GM21526 (cell line): ENCODE results near the gene ILF2.
A peak's percentile ranks its signal among the peaks of the same experiment; 100 is the strongest.
"Not testable (repeated sequence)": the region's sequence is repeated elsewhere in the genome, so short reads cannot be mapped to it uniquely, and the experiment has no call there.

Source experiments
- ATAC-seq: cut with Tn5 transposase; IDR thresholded peaks from one replicate; pipeline ENCODE4 v1.9.1; 2021; ENCODE audit warnings: moderate library complexity; ENCODE audit not compliant: unreplicated experiment, low FRiP score

ILF2 gene

DNA sequence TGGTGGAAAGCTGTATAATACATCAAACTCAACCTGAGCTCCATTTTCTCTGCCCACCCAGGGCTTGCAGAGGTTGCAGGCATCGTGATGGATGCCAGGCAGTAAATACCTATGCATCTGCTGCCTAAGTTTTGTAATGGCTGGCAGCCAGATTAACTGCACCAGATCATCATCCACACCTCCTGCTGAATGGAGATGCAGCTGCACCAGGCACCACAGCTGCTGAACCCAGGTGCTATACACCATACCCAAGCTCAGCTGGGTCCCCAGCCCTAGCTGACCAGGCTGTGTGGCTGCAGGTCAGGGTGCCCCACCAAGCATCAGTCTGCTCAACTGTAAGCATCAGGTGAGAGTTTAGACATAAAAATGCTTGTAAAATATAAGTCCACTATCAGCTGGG lies 19.0 kb downstream of the ILF2 start:
- ATAC-seq, result no peak

DNA sequence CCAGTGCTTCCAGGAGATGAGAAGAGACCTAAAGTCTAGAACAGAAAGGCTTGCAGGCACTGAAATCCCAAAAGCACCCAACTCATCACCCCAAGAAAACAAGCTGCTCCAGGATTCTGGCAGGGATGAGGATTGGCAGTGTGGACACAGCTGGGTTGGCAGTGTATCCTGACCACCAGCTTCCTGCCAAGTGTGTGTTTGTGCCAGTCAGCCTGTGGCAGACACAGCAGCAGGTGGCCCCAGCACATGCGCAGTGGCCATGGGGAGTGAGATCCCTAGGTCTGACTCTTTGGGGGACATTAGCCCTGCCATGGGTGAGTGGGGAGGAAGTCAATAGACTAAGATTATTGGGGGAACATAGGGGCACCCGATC lies 20.9 kb downstream of the ILF2 start:
- ATAC-seq, result no peak

DNA sequence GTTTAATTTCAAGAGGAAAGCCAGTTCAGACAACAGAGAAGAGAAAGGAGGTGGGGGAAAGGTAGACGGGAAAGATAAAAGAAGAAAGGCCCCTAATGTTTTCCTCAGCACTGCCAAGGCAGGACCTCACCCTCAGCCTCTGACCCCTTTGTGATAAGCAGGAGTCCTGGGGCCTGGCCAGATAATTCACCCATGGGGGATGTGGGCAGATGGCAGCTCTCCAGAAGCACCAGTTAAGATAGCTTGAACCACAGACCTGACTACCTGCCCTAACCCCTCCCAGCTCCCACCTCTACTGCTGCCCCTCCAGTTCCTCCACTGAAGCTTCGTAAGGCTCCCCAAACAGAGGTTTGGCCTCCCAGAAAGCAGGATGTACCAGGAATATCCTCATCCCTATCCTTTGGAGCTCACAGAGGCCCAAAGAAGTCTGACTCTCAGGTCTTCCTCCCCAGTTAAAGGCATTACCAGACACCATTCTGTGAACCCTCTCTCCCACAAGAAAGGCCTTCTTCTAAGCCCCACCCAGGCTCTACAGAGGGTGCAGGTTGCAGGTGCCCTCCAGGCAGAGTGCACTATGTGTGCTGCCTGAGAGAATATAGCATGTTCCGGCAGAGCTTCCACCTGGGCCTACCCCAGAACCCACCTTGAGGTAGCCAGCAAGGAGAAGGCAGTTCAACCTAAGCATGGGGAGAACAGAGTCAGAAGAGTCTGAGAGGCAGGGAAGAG lies 21.5 kb downstream of the ILF2 start:
- no peak for ATAC-seq

DNA sequence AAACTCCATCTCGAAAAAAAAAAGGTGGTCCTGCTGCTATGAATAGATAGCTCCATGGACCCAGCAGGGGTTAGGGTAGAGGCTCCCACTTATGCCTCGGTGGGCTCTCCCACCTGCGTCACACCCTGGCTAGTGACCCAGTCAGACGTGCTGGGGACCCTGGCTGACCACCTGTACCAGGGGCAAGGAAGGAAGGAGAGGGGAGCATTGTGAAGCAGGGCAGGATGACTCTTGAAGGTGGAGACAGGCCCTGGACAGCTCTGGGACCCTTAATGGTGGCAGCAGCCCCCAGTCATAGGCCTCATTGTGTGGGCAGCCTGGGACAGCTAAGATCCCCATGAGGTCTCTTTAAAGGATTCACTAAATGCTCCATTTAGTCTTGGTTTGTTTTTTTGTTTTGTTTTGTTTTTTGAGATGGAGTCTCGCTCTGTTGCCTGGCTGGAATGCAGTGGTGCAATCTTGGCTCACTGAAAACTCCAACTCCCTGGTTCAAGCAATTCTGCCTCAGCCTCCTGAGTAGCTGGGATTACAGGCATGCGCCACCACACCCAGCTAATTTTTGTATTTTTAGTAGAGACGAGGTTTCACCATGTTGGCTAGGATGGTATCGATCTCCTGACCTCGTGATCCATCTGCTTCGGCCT lies 22.7 kb downstream of the ILF2 start:
- ATAC-seq, result no peak

DNA sequence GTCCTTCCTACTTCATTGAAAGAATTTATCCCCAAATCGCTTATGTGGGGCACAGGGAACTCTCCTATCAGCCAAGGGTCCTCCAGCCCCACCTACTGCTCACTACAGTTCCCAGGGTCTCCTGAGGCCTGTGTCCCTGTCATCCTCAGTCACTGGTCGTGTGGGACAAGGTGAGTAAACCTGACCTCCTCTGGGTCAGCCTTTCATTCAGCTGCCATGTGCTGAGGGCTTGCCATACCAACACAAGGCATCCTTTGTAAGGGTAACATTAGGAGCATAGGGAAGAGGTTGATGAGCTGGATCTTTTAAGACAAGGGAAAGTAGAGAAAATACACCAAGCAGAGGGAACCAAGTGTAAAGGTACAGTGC lies 23.5 kb downstream of the ILF2 start:
- no peak for ATAC-seq

DNA sequence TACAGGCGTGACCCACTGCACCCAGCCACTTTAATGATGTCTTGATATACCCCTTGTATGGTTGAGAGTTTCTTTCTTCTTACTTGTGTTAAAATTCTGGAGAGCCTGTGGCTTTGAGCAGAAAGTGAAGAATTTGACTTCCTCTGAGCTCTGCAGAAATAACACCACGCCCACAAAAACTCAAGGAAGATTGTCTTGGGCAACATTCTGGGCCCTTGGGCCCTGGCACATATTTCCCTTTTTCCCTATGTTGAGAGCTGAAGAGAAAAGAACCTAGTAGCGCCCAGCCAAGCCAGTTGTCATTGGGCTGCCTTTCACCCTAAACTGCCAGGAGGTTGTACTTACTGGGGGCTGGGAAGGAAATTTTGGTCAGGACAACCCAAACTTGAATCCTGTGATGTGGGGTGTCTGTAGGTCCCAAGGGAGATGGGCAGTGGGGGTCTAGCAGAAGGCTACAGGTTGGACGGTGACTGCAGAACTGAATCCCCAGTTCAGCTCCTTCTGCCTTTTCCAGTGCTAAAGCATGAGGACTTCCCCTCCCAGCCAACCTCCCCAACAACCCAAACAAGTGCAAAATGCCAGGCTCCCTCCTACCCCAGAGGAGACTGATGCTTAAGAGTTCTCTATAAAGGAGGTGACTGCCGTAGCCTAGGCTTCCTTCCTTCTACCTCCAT lies 24.0 kb downstream of the ILF2 start:
- no peak for ATAC-seq

DNA sequence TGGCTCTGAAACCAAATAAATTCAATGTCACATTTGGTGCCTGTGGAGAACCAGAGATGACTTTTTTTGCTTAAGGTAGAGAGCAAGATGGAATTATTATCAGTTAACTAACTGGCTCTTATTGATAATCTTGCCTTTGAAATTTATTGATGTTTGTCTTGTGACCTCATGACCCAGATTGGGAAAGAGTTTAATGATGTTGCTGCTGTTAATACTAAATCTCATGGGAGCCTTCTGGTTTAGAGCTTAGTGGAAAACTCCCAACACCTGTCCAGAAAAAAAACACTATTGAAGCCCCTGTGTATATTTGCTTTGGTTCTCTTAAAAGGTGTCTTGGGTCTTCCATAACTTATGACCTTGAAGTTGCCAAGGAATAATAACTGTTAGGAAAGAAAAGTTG lies 27.0 kb downstream of the ILF2 start:
- no peak for ATAC-seq

DNA sequence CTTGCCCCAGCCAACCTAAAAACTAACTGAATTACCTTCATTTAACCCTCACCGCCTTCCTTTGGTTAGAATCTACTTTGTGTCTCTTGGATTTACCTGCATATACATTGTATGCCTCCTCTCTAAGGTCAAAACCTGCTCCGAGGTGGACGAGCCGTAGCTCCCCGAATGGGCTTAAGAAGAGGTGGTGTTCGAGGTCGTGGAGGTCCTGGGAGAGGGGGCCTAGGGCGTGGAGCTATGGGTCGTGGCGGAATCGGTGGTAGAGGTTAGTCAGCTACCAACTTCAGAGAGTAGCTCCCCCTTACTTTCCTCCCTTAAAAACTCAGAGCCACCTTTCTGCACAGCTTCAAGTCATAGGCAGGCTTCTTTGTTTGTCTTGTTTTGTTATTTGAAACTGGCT lies 27.7 kb downstream of the ILF2 start:
- ATAC-seq, result no peak

DNA sequence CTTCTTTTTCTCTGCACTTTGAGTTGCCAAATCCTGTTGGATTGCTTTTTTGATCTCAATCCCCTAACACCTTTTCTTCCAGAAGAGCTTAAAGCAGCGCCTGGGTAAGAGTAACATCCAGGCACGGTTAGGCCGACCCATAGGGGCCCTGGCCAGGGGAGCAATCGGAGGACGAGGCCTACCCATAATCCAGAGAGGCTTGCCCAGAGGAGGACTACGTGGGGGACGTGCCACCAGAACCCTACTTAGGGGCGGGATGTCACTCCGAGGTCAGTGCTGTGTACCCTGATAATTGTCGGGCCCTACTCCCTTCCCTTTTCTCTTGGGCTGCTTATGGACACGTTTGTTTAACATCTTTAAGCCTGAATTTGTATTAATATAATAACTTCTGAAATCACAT lies 28.6 kb downstream of the ILF2 start:
- no peak for ATAC-seq

DNA sequence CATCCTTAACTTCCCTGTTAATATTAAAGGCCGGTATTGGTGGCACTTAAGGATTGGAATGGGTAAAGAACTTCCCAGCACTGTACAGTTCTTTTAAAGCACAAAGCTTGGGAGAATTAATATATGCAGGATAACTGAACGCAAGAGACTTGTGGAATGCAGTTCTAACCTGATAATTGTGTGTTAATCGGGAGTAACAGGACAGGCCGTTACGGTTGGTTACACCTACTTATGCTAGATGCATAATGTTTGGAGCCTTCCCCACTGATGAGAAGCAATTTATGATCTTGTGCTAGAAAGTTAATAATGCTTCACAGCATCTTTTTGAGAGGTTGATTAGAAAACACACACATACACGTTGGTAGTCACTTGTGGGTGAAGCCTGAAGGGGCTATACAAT lies 29.9 kb downstream of the ILF2 start:
- no peak for ATAC-seq

DNA sequence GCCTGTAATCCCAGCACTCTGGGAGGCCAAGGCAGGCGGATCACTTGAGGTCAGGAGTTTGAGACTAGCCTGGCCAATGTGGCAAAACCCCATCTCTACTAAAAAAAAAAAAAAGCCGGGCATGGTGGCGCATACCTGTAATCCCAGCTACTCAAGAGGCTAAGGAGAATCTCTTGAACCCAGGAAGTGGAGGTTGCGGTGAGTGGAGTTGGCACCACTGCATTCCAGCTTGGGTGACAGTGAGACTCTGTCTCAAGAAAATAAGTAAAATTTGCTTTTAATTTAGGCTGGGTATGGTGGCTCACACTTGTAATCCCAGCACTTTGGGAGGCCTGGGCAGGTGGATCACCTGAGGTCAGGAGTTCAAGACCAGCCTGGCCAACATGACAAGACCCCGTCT lies 30.6 kb downstream of the ILF2 start:
- not testable (repeated sequence) for ATAC-seq

DNA sequence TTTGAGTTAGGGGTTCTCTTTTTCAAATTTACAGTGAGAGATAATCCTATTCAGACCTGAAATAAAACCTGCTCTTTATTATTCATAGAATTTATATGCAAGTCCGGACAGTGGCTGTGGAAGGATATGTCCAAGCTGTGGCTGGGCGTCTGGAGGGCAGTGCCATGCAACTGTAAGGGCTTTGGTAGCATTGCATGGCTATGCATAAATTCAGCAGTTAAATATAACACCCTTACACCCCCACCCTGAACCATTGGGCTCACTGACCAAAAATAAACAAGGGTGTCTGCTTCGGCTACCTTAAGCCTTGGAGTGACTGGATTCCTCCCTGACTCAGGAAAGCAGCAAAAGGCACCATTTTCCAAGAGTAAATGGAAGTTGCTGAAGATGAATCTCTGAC lies 31.5 kb downstream of the ILF2 start:
- ATAC-seq, result no peak

DNA sequence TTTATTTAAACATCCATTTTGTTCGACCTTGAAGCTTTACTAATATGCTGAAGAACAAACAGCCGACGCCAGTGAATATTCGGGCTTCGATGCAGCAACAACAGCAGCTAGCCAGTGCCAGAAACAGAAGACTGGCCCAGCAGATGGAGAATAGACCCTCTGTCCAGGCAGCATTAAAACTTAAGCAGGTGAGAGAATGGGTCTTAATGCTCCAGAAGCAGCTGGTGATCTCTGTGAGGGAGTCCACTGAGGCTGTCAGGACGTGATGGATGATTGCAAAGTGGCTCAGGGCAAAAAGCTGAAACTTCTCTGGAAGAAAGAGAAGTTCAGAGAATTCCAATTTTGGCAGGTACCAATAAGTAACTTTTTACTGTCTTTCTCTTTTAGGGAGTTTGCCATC lies 32.5 kb downstream of the ILF2 start:
- ATAC-seq, result no peak

DNA sequence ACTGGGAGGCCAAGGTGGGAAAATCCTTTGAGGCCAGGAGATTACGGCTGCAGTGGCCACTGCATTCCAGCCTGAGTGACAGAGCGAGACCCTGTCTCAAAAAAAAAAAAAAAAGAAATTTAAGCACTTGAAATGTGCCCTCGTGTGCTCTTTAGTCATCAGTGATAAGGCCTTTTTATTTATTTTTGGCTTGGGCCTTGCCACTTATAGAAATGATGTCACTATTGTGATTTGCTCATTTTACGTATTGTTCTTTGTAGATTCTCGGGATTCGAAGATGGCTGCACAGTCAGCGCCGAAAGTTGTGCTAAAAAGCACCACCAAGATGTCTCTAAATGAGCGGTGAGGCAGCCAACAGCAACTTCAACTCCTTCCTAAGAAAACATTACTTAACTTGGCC lies 34.5 kb downstream of the ILF2 start:
- no peak for ATAC-seq

DNA sequence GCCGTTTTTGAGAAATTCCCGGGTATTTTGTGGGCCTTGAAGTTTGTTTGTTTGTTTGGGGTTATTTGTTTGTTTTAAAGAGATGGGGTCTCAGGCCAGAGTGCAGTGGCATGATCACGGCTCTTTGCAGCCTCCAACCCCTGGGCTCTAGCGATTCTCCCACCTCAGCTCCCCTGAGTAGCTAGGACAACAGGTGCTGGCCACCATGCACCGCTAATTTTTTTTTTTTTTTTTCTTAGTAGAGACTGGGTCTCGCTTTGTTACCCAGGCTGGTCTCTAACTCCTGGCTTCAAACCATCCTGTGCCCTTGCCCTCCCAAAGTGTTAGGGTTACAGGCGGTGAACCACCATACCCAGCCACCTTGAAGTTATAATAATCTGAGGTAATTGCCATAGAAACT lies 34.9 kb downstream of the ILF2 start:
- ATAC-seq, result no peak

DNA sequence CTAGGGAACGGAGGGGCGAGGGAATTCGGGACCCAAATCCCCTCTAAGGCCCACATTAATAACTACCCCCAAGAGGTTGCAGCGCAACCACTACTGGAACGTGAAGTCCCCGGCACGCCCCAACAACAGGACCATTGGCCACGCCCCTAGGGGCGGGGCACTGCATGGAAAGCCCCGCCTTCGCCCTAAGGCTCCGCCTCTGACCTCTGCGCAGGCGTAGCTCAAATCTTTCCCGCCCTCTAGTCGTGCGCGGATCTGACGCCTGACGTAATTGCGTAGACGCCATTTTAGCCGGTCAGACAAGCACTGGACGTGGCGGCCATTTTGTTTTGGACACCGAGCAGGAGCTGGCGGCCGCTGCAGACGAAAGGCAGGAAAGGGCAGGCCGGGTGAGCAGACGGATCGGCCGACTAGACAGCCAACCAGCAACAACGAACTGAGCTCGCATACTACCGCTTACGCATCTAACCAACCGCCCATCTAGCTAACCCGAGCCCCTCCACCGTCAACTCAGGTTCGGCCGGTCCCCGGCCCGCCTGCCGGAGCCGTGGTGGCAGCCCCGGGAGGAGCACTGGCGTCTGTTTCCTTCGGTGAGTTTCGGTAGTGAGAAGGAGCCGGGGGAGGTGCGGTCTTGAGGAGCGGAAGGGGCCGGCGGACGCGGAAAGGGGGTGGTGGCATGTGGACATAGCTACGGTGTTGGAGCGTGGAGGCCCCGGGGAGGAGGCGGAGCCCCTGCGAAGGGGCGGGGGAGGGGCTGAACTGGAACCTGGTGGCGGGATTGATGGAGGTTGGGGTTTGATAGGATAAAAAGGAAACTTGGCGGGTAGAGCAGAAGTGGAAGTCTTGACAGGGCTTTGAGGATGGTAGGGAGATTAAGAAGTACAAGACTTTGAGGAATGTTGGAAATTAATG lies 36.8 kb downstream of the ILF2 start, which contains the start of gene CHTOP:
Gene CHTOP (plus strand): TSS at position 313 of the 912 bp plus-strand sequence. CDS start 2,523 bp downstream, outside the sequence.
- ATAC-seq, result peak; percentile 76

DNA sequence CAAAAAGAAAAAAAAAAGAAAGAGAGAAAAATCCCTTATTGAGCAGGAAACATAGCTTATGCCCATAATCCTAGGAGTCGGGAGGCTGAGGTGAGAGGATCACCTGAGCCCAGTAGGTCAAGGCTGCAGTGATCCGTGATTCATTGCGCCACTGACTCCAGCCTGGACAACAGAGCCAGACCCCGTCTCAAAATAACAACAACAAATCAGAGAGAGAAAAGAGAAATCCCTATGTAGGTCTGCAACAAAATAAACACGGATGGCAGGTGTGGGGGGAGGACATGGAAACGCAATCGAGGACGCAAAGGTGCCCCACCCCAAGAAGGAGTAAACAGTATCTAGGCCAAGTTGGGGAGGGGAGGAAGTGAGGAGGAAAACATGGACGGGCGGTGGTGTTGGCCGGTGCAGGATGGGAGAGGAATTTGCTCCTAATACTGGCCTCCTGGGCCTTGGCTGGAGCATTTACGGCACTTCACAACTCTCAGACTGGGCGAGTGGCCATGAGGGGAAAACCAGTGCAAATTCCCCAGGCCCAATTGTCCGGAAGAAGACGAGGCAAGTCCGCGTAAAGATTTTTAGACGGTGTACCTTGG lies 37.5 kb downstream of the ILF2 start:
- no peak for ATAC-seq

DNA sequence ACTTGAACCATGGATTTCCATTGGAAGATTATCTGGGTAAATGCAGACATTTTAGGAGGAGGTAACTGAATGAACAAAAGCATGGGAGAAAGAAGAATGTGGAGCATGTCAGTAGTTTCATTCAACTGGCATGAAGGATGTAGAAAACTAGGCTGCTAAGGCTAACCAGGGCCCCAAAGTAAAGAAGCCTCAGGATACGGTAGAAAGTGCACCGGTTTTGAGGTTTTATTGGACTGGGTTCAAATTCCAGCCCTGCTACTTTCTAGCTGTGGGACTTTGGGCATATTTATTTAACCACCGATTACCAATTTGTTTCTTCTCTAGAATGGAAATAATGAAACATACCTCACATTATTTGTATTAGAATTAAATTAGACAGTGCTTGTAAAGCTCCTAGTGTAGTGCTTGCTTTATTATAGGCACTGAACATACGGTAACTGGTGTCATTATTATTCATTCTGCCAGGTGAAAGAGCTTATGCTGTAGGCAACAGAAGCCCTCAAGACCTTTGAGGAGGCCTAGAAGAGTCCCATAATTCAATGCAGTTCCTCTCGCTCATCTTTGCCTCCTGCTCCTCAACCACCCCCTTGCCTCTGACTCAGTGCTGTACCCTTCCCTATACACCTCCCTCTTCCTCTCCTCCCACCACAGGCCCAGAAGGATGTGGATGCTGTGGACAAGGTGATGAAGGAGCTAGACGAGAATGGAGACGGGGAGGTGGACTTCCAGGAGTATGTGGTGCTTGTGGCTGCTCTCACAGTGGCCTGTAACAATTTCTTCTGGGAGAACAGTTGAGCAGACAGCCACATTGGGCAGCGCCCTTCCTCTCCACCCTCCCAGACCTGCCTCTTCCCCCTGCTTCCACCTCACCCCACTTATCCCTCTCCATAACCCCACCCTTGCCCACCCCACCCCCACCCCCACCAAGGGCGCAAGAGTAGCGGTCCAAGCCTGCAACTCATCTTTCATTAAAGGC lies 39.5 kb downstream of the ILF2 start:
- ATAC-seq, result no peak

DNA sequence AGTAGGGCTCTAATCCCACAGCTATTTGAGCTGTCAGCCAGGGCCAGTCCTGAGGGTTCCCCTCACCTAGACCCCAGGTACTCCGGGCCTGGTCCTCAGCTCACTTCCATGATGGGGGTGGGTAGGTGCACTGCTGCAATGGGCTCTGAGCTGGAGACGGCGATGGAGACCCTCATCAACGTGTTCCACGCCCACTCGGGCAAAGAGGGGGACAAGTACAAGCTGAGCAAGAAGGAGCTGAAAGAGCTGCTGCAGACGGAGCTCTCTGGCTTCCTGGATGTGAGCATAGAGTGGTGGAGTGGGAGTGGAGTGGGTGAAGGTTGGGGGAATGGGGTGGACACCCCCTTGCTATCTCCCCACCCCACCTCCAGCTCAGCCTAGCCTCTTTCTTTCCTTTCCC lies 40.4 kb downstream of the ILF2 start:
- no peak for ATAC-seq
